OCI-LY7 (cell line): Measurements from ENCODE around the gene EML6. TPM values are rescaled to one million over a fixed set of nuclear protein-coding genes. Genes with fewer than 3 reads are reported as not detected.

Experiments used
- BruUV-seq: library from RNA; stranded (reverse); fragments of 400-500 nt; replicated peaks from 2 replicates; lab custom pipeline; 2021; lab: Mats Ljungman, UMichigan
- CTCF ChIA-PET: fragments of 300-600 bp; sonication (Branson Sonifier 250); formaldehyde crosslinking; loops from one replicate; lab custom pipeline; 2022; ENCODE audit warnings: antibody characterized with exemption; ENCODE audit not compliant: unreplicated experiment; lab: Charles Lee
- POLR2A ChIA-PET: fragments of 300-600 bp; sonication (Branson Sonifier 250); formaldehyde crosslinking; loops from one replicate; lab custom pipeline; 2022; ENCODE audit warnings: antibody characterized with exemption; lab: Charles Lee
- DNase-seq: peaks from one replicate; pipeline ENCODE4 v3.0.0-alpha.2; 2015; ENCODE audit warnings: low spot score
- H2AFZ ChIP-seq: fragments of 200-600 bp; sonication (generic), shearing (Covaris generic); 2 replicates; pipeline ENCODE4 v1.6.1; 2014; ENCODE audit warnings: mild to moderate bottlenecking, antibody characterized with exemption, low read length, moderate library complexity
- H3K27ac ChIP-seq: fragments of 200-600 bp; sonication (generic); 2 replicates; pipeline ENCODE4 v1.5.1; 2014; ENCODE audit warnings: mixed run types, low read depth, mild to moderate bottlenecking, moderate library complexity, low read length, inconsistent platforms; ENCODE audit not compliant: poor library complexity, severe bottlenecking
- H3K36me3 ChIP-seq: fragments of 200-600 bp; sonication (generic); 2 replicates; pipeline ENCODE4 v1.6.1; 2014; ENCODE audit warnings: mild to moderate bottlenecking, antibody characterized with exemption, low read length, moderate library complexity, mixed read lengths; ENCODE audit not compliant: insufficient read depth
- H3K4me1 ChIP-seq: fragments of 200-600 bp; sonication (generic); 2 replicates; pipeline ENCODE4 v1.5.1; 2014; ENCODE audit warnings: mild to moderate bottlenecking, low read length; ENCODE audit not compliant: insufficient read depth, poor library complexity, severe bottlenecking
- H3K4me2 ChIP-seq: fragments of 200-600 bp; sonication (generic); 2 replicates; pipeline ENCODE4 v1.6.1; 2014; ENCODE audit warnings: mild to moderate bottlenecking, low read length
- H3K4me3 ChIP-seq: fragments of 200-600 bp; sonication (generic); 2 replicates; pipeline ENCODE4 v1.5.1; 2014; ENCODE audit warnings: mild to moderate bottlenecking, low read depth, low read length; ENCODE audit not compliant: poor library complexity, severe bottlenecking
- H3K79me2 ChIP-seq: fragments of 200-600 bp; sonication (generic); 2 replicates; pipeline ENCODE4 v1.6.1; 2016; ENCODE audit warnings: low read depth, mild to moderate bottlenecking, low read length, moderate library complexity, mixed read lengths; ENCODE audit not compliant: insufficient read depth
- H3K9me2 ChIP-seq: fragments of 200-600 bp; sonication (generic); 2 replicates; pipeline ENCODE4 v1.6.1; 2016; ENCODE audit warnings: mild to moderate bottlenecking, low read length, mixed read lengths; ENCODE audit not compliant: insufficient read depth
- H3K9me3 ChIP-seq: fragments of 200-600 bp; sonication (generic); 2 replicates; pipeline ENCODE4 v1.6.1; 2014; ENCODE audit warnings: mild to moderate bottlenecking, mixed run types, low read length, mixed read lengths
- H4K20me1 ChIP-seq: fragments of 200-600 bp; sonication (generic); 2 replicates; pipeline ENCODE4 v1.6.1; 2014; ENCODE audit warnings: mild to moderate bottlenecking, antibody characterized with exemption, low read length, moderate library complexity, mixed read lengths; ENCODE audit not compliant: insufficient read depth
- CTCF ChIP-seq: fragments of 200-600 bp; sonication (generic); conservative IDR thresholded peaks from 2 replicates; pipeline ENCODE4 v1.5.1; 2014; ENCODE audit warnings: mild to moderate bottlenecking, antibody characterized with exemption, low read length, moderate library complexity, mixed read lengths
- EZH2phosphoT487 ChIP-seq: fragments of 200-600 bp; sonication (generic); IDR thresholded peaks from 2 replicates; pipeline ENCODE4 v1.6.1; 2018; ENCODE audit warnings: low read depth, borderline replicate concordance, mild to moderate bottlenecking, mixed run types, antibody characterized with exemption, low read length, moderate library complexity, mixed read lengths
- intact Hi-C: fragments of 100-400 bp; cut with micrococcal nuclease; formaldehyde crosslinking; loops from one replicate; pipeline ENCODE4 v1.10.0; 2022; ENCODE audit not compliant: unreplicated experiment
- total RNA-seq, 2 experiments: library from RNA; depleted of rRNA in 1 of 2; stranded (reverse); fragments of >200 nt in 1 of 2; shearing (Covaris generic) in 1 of 2; gene quantifications; 2 replicates each; pipeline ENCODE4 v1.2.3, GENCODE V29; 2014 to 2022

The EML6 gene
- total RNA-seq, 2 experiments from 2014 or later: 310 to 367 TPM

- POLR2A ChIA-PET: interaction anchor here (0.5 to 2.5 kb wide), 7 partner anchors 9 to 86 kb away, joined by 4 to 13 read pairs (median 6); no protein-coding TSS in a partner anchor
- BruUV-seq: no TSS peak
- no peak for DNase-seq
- no peak overlapping the region for H2AFZ ChIP-seq
- intact Hi-C loops: no loop called here
- H3K79me2 ChIP-seq: peaks cover 49% of the 10 kb centered on the region
- H3K27ac ChIP-seq: no peak overlapping the region
- H3K4me1 ChIP-seq: peaks cover 20% of the 10 kb centered on the region
- no peaks in the 10 kb centered on the region for H4K20me1 ChIP-seq
- no peak overlapping the region for H3K4me3 ChIP-seq
- H3K9me2 ChIP-seq: no peaks in the 10 kb centered on the region
- TF ChIP-seq CTCF: no peak
- H3K9me3 ChIP-seq: peaks cover 26% of the 10 kb centered on the region
- peaks cover 74% of the 10 kb centered on the region for H3K36me3 ChIP-seq
- H3K4me2 ChIP-seq: no peak overlapping the region
- CTCF ChIA-PET: no interaction called here
These were observed 49.1 kb downstream of the EML6 start for GRCh38 chr2:54772531-54772930.

- TF ChIP-seq EZH2phosphoT487 (no peak), CTCF (no peak)
- peaks cover 13% of the 10 kb centered on the region for H3K4me1 ChIP-seq
- no TSS peak for BruUV-seq
- CTCF ChIA-PET: no interaction called here
- H4K20me1 ChIP-seq: no peaks in the 10 kb centered on the region
- H3K4me3 ChIP-seq: no peak overlapping the region
- H3K4me2 ChIP-seq: no peak overlapping the region
- no peaks in the 10 kb centered on the region for H3K9me2 ChIP-seq
- H2AFZ ChIP-seq: no peak overlapping the region
- H3K27ac ChIP-seq: no peak overlapping the region
- no peak for DNase-seq
- peaks cover 26% of the 10 kb centered on the region for H3K9me3 ChIP-seq
- peaks cover 81% of the 10 kb centered on the region for H3K36me3 ChIP-seq
- H3K79me2 ChIP-seq: peaks cover 49% of the 10 kb centered on the region
- POLR2A ChIA-PET: interaction anchor here (1.3 to 2.5 kb wide), 5 partner anchors 10 to 16 kb away, joined by 3 to 13 read pairs (median 7); no protein-coding TSS in a partner anchor
- intact Hi-C loops: no loop called here
These were observed 49.8 kb downstream of the EML6 start for GRCh38 chr2:54773233-54773632.

- peaks cover 7% of the 10 kb centered on the region for H3K4me1 ChIP-seq
- ChIA-PET POLR2A (interaction anchor here (1.4 to 2.5 kb wide), 3 partner anchors 9 to 14 kb away, joined by 3 to 13 read pairs (median 7); no protein-coding TSS in a partner anchor), CTCF (no interaction called here)
- H4K20me1 ChIP-seq: no peaks in the 10 kb centered on the region
- no peak overlapping the region for H3K27ac ChIP-seq
- intact Hi-C loops: no loop called here
- H3K4me3 ChIP-seq: no peak overlapping the region
- BruUV-seq: no TSS peak
- peaks cover 83% of the 10 kb centered on the region for H3K36me3 ChIP-seq
- TF ChIP-seq EZH2phosphoT487 (no peak), CTCF (0 out of 2 replicates have a peak, but pooled peaks have one; percentile 24)
- no peak overlapping the region for H2AFZ ChIP-seq
- no peak for DNase-seq
- peaks cover 26% of the 10 kb centered on the region for H3K9me3 ChIP-seq
- H3K9me2 ChIP-seq: no peaks in the 10 kb centered on the region
- peaks cover 44% of the 10 kb centered on the region for H3K79me2 ChIP-seq
- H3K4me2 ChIP-seq: no peak overlapping the region
These were observed 50.4 kb downstream of the EML6 start for GRCh38 chr2:54773838-54774237.
